ENCODE measurements around the gene MAFG.

Gene MAFG

GRCh38 chr17:81907219-81908145 is 20.1 kb downstream of the MAFG start:
- no peak for DNase-seq

GRCh38 chr17:81906476-81907218 is 20.9 kb downstream of the MAFG start:
- DNase-seq = no peak

- no peak for DNase-seq
Measured at GRCh38 chr17:81905993-81906392, 21.5 kb downstream of the MAFG start.

- no peak for DNase-seq
Measured at GRCh38 chr17:81905424-81905875, 22.1 kb downstream of the MAFG start.

- DNase-seq = no peak
Measured at GRCh38 chr17:81904600-81905423, 22.7 kb downstream of the MAFG start.

- DNase-seq = no peak
Measured at GRCh38 chr17:81903896-81904599, 23.5 kb downstream of the MAFG start.

GRCh38 chr17:81903415-81903831 is 24.1 kb downstream of the MAFG start:
- no peak for DNase-seq

GRCh38 chr17:81902653-81903414 is 24.7 kb downstream of the MAFG start:
- DNase-seq = no peak

GRCh38 chr17:81902023-81902652 is 25.4 kb downstream of the MAFG start, which contains the start of gene NPB:
TSS of gene NPB (plus strand) at chr17:81902238. CDS start at chr17:81902278, 40 bp downstream.
- no peak for DNase-seq

GRCh38 chr17:81901167-81902022 is 26.1 kb downstream of the MAFG start:
- DNase-seq = no peak

- no peak for DNase-seq
Measured at GRCh38 chr17:81900181-81900820, 27.2 kb downstream of the MAFG start.

- DNase-seq = no peak
Measured at GRCh38 chr17:81899514-81900166, 27.9 kb downstream of the MAFG start.

- DNase-seq = no peak
Measured at GRCh38 chr17:81898885-81899284, 28.6 kb downstream of the MAFG start.

GRCh38 chr17:81898029-81898866 is 29.3 kb downstream of the MAFG start:
- DNase-seq = no peak

GRCh38 chr17:81895400-81895799 is 32.1 kb downstream of the MAFG start:
- DNase-seq = no peak

GRCh38 chr17:81891303-81891552 is 36.3 kb downstream of the MAFG start:
- DNase-seq = no peak

GRCh38 chr17:81890447-81891302 is 36.9 kb downstream of the MAFG start:
- no peak for DNase-seq
